HepG2 (cell line): ENCODE measurements around the gene STEAP1B. TPM values are rescaled to one million over a fixed set of nuclear protein-coding genes. Genes with fewer than 3 reads are reported as not detected.

Experiments
- DNMT3B ChIP-seq: conservative IDR thresholded peaks from 2 replicates; pipeline ENCODE4 v1.6.1; 2016; ENCODE audit warnings: missing biosample characterization, control low read depth
- EEA1 ChIP-seq: sonication (generic); formaldehyde crosslinking; IDR thresholded peaks from 2 replicates; pipeline ENCODE4 v1.5.1; 2020; ENCODE audit warnings: mild to moderate bottlenecking, missing genetic modification reagents, borderline replicate concordance
- HES4 ChIP-seq: sonication (generic); formaldehyde crosslinking; IDR thresholded peaks from 2 replicates; pipeline ENCODE4 v1.9.0; 2021; ENCODE audit warnings: mild to moderate bottlenecking, missing genetic modification reagents, borderline replicate concordance
- KDM2A ChIP-seq: sonication (generic); formaldehyde crosslinking; IDR thresholded peaks from 2 replicates; pipeline ENCODE4 v1.4.0; 2020; ENCODE audit warnings: low read depth, missing genetic modification reagents, borderline replicate concordance
- KLF12 ChIP-seq: sonication (generic); formaldehyde crosslinking; IDR thresholded peaks from 2 replicates; pipeline ENCODE4 v1.4.0; 2020; ENCODE audit warnings: missing genetic modification reagents, borderline replicate concordance
- MAF1 ChIP-seq: sonication (generic); formaldehyde crosslinking; IDR thresholded peaks from 2 replicates; pipeline ENCODE4 v1.5.0; 2020; ENCODE audit warnings: missing genetic modification reagents, borderline replicate concordance
- MBD4 ChIP-seq: IDR thresholded peaks from 2 replicates; pipeline ENCODE4 v1.6.1; 2012; ENCODE audit warnings: low read length, inconsistent platforms, borderline replicate concordance
- MXI1 ChIP-seq: IDR thresholded peaks from 3 replicates; pipeline ENCODE4 v1.6.1; 2012; ENCODE audit warnings: low read depth, low read length, inconsistent platforms, borderline replicate concordance
- PBX3 ChIP-seq: sonication (generic); formaldehyde crosslinking; IDR thresholded peaks from 2 replicates; pipeline ENCODE4 v1.8.1; 2023; ENCODE audit warnings: missing genetic modification reagents, inconsistent platforms, borderline replicate concordance
- SOX5 ChIP-seq: IDR thresholded peaks from 2 replicates; pipeline ENCODE4 v1.6.1; 2016; ENCODE audit warnings: borderline replicate concordance
- SP2 ChIP-seq: sonication (generic); formaldehyde crosslinking; IDR thresholded peaks from 2 replicates; pipeline ENCODE4 v1.5.1; 2020; ENCODE audit warnings: mild to moderate bottlenecking, missing genetic modification reagents
- SP4 ChIP-seq: sonication (generic); formaldehyde crosslinking; IDR thresholded peaks from 2 replicates; pipeline ENCODE4 v1.8.1; 2023; ENCODE audit warnings: mild to moderate bottlenecking, missing genetic modification reagents
- TBL1XR1 ChIP-seq: fragments of 150-350 bp; IDR thresholded peaks from 2 replicates; pipeline ENCODE4 v1.6.1; 2014; ENCODE audit warnings: borderline replicate concordance, low read length; ENCODE audit not compliant: partially characterized antibody
- TBP ChIP-seq: sonication (generic); formaldehyde crosslinking; IDR thresholded peaks from 2 replicates; pipeline ENCODE4 v1.5.0; 2020; ENCODE audit warnings: missing genetic modification reagents
- WIZ ChIP-seq: sonication (generic); formaldehyde crosslinking; IDR thresholded peaks from 2 replicates; pipeline ENCODE4 v1.5.1; 2020; ENCODE audit warnings: mild to moderate bottlenecking, missing genetic modification reagents
- ZBTB21 ChIP-seq: sonication (generic); formaldehyde crosslinking; IDR thresholded peaks from 2 replicates; pipeline ENCODE4 v1.4.0; 2020; ENCODE audit warnings: missing genetic modification reagents
- ZBTB7A ChIP-seq: sonication (generic); formaldehyde crosslinking; IDR thresholded peaks from 2 replicates; pipeline ENCODE4 v1.8.0; 2022; ENCODE audit warnings: mild to moderate bottlenecking, missing genetic modification reagents
- ZFP36 ChIP-seq: fragments of 150-350 bp; IDR thresholded peaks from 2 replicates; pipeline ENCODE4 v1.6.1; 2018; ENCODE audit warnings: borderline replicate concordance, low read length, low read depth; ENCODE audit not compliant: partially characterized antibody
- ZKSCAN8 ChIP-seq: IDR thresholded peaks from 2 replicates; pipeline ENCODE4 v1.6.1; 2016; ENCODE audit warnings: borderline replicate concordance, missing genetic modification reagents, missing compliant biosample characterization
- ZNF10 ChIP-seq: sonication (generic); formaldehyde crosslinking; IDR thresholded peaks from 2 replicates; pipeline ENCODE4 v1.4.0; 2020; ENCODE audit warnings: mild to moderate bottlenecking, low read depth, missing genetic modification reagents, borderline replicate concordance
- ZNF275 ChIP-seq: sonication (generic); formaldehyde crosslinking; IDR thresholded peaks from 2 replicates; pipeline ENCODE4 v1.8.0; 2022; ENCODE audit warnings: missing genetic modification reagents, mild to moderate bottlenecking, inconsistent platforms, borderline replicate concordance
- ZNF513 ChIP-seq: sonication (generic); formaldehyde crosslinking; conservative IDR thresholded peaks from 2 replicates; pipeline ENCODE4 v1.5.0; 2020; ENCODE audit warnings: missing genetic modification reagents
- ZNF747 ChIP-seq: sonication (generic); formaldehyde crosslinking; IDR thresholded peaks from 2 replicates; pipeline ENCODE4 v1.8.1; 2023; ENCODE audit warnings: missing genetic modification reagents, mild to moderate bottlenecking, borderline replicate concordance
- ZNF790 ChIP-seq: sonication (generic); formaldehyde crosslinking; IDR thresholded peaks from 2 replicates; pipeline ENCODE4 v1.8.0; 2022; ENCODE audit warnings: missing genetic modification reagents, mild to moderate bottlenecking, borderline replicate concordance
- ZSCAN9 ChIP-seq: IDR thresholded peaks from 2 replicates; pipeline ENCODE4 v1.6.1; 2016; ENCODE audit warnings: borderline replicate concordance
- polyA plus RNA-seq, 8 experiments: library from polyadenylated mRNA; depleted of rRNA in 3 of 8; stranded (reverse) in 7 of 8; unstranded in 1 of 8; fragments of >200 nt; fragmentation: Illumina TruSeq in 4 of 8; extraction: Trizol in 4 of 8; gene quantifications; 2 replicates each; pipeline versions ENCODE4 v1.2.1 to v1.2.3, GENCODE V29; 2011 to 2016; ENCODE audit warnings: low read depth in 4 of 8, missing spikeins in 1 of 8, mixed read lengths in 1 of 8; ENCODE audit not compliant: insufficient read depth in 1 of 8
- total RNA-seq, 5 experiments: library from RNA; depleted of rRNA; stranded (reverse); fragments of >200 nt; fragmentation: Illumina TruSeq; extraction: Trizol; gene quantifications; 2 replicates each; pipeline ENCODE4 v1.2.3, GENCODE V29; 2016; ENCODE audit warnings: low read depth in 1 of 5

STEAP1B gene
- total and polyA plus RNA-seq, 2 of the 13 experiments (the other 11 are each of a cell fraction or from before 2014, with no cell fraction given) = not detected

GRCh38 chr7:22433710-22434460 is 66.1 kb downstream of the STEAP1B start (continued):
- TF ChIP-seq PBX3 = no peak
- peak; percentile 98 for TF ChIP-seq SOX5
- TF ChIP-seq HES4 (CRISPR knock-in tag) = no peak
- TF ChIP-seq DNMT3B (CRISPR knock-in tag) = peak; percentile 66; the same call in 1 of the 2 replicates
- TF ChIP-seq ZBTB21 (CRISPR knock-in tag) = peak; percentile 90
- TF ChIP-seq EEA1 (CRISPR knock-in tag) = no peak
- no peak for TF ChIP-seq ZNF275 (CRISPR knock-in tag)
- no peak for TF ChIP-seq ZNF10 (CRISPR knock-in tag)
- peak; percentile 78; the same call in 1 of the 2 replicates for TF ChIP-seq ZSCAN9
- TF ChIP-seq ZFP36 = no peak
- TF ChIP-seq TBL1XR1 = peak; percentile 35
- TF ChIP-seq MBD4 = no peak; the same call in 1 of the 2 replicates
- peak; percentile 52 for TF ChIP-seq KDM2A
- TF ChIP-seq TBP (CRISPR knock-in tag) = no peak
- no peak for TF ChIP-seq ZNF513 (CRISPR knock-in tag)
- TF ChIP-seq MXI1 = no peak; the same call in 2 of the 3 replicates
- TF ChIP-seq KLF12 (CRISPR knock-in tag) = no peak
- no peak for TF ChIP-seq ZBTB7A (CRISPR knock-in tag)
- no peak for TF ChIP-seq MAF1
- TF ChIP-seq SP4 = 0 out of 2 replicates have a peak, but pooled peaks have one; percentile 42
- no peak for TF ChIP-seq SP2 (CRISPR knock-in tag)
- no peak for TF ChIP-seq ZNF790
- peak; percentile 68; the same call in 1 of the 2 replicates for TF ChIP-seq ZKSCAN8 (CRISPR knock-in tag)
- no peak for TF ChIP-seq WIZ
- 0 out of 2 replicates have a peak, but pooled peaks have one; percentile 58 for TF ChIP-seq ZNF747
